ENCODE data around the gene BCL2L12. TPM values are rescaled to one million over a fixed set of nuclear protein-coding genes. Genes with fewer than 3 reads are reported as not detected.
A peak's percentile ranks its signal among the peaks of the same experiment; 100 is the strongest.
"Not testable (repeated sequence)": the region's sequence is repeated elsewhere in the genome, so short reads cannot be mapped to it uniquely, and the experiment has no call there.

Gene BCL2L12
- total RNA-seq, 2 donors from 2014 or later: 2.5 to 3.0 TPM

- Histone ChIP-seq H3K27ac (no peak overlapping the region), H3K4me3 (no peak overlapping the region), H3K36me3 (peaks cover 27% of the 10 kb centered on the region), H3K4me1 (ENCODE audit: control insufficient read depth in 1 of 2, low read depth in 2 of 2) (peaks cover 4 to 18% of the 10 kb centered on the region in 2 donors), H3K9me3 (no peaks in the 10 kb centered on the region), H3K27me3 (replicated peaks; ENCODE audit: insufficient read depth) (no peaks in the 10 kb centered on the region)
- ATAC-seq (ENCODE audit: insufficient number of reproducible peaks, low FRiP score, low read depth): no peak
- no peak for DNase-seq (ENCODE audit: low spot score)
- TF ChIP-seq CTCF (IDR thresholded peaks at IDR 0.05): no peak
Measured at GRCh38 chr19:49626226-49626625, 39.5 kb upstream of the BCL2L12 start.

- H3K27ac ChIP-seq: peak overlapping the region; percentile 4 to 20
- ATAC-seq (ENCODE audit: insufficient number of reproducible peaks, low FRiP score, low read depth) (no peak), DNase-seq (ENCODE audit: low spot score) (no peak)
- H3K36me3 ChIP-seq: peaks cover 18% of the 10 kb centered on the region
- no peak for TF ChIP-seq CTCF (IDR thresholded peaks at IDR 0.05)
- H3K4me3 ChIP-seq: no peak overlapping the region
- H3K4me1 ChIP-seq (ENCODE audit: control insufficient read depth in 1 of 2, low read depth in 2 of 2): peaks cover 4 to 24% of the 10 kb centered on the region in 2 donors
- H3K27me3 ChIP-seq (replicated peaks; ENCODE audit: insufficient read depth): no peaks in the 10 kb centered on the region
- H3K9me3 ChIP-seq: no peaks in the 10 kb centered on the region
Measured at GRCh38 chr19:49629659-49630058, 36.1 kb upstream of the BCL2L12 start.

- TF ChIP-seq CTCF (IDR thresholded peaks at IDR 0.05): no peak
- ATAC-seq (ENCODE audit: insufficient number of reproducible peaks, low FRiP score, low read depth) (no peak), DNase-seq (ENCODE audit: low spot score) (no peak)
- Histone ChIP-seq H3K36me3 (peaks cover 22% of the 10 kb centered on the region), H3K4me1 (ENCODE audit: control insufficient read depth in 1 of 2, low read depth in 2 of 2) (peaks cover 4 to 24% of the 10 kb centered on the region in 2 donors), H3K4me3 (no peak overlapping the region), H3K27me3 (replicated peaks; ENCODE audit: insufficient read depth) (no peaks in the 10 kb centered on the region), H3K9me3 (no peaks in the 10 kb centered on the region), H3K27ac (peak overlapping the region in 1 of 2 donors; percentile 0)
Measured at GRCh38 chr19:49631014-49631588, 34.6 kb upstream of the BCL2L12 start.

GRCh38 chr19:49631610-49632192, 34.0 kb upstream of the BCL2L12 start:
- peaks cover 4 to 24% of the 10 kb centered on the region in 2 donors for H3K4me1 ChIP-seq (ENCODE audit: control insufficient read depth in 1 of 2, low read depth in 2 of 2)
- no peak overlapping the region for H3K4me3 ChIP-seq
- H3K36me3 ChIP-seq: peaks cover 16% of the 10 kb centered on the region
- H3K27me3 ChIP-seq (replicated peaks; ENCODE audit: insufficient read depth): no peaks in the 10 kb centered on the region
- ATAC-seq (ENCODE audit: insufficient number of reproducible peaks, low FRiP score, low read depth) (no peak), DNase-seq (ENCODE audit: low spot score) (no peak)
- TF ChIP-seq CTCF (IDR thresholded peaks at IDR 0.05): no peak
- H3K9me3 ChIP-seq: no peaks in the 10 kb centered on the region
- H3K27ac ChIP-seq: no peak overlapping the region

GRCh38 chr19:49632576-49632975, 33.2 kb upstream of the BCL2L12 start:
- peaks cover 4 to 27% of the 10 kb centered on the region in 2 donors for H3K4me1 ChIP-seq (ENCODE audit: control insufficient read depth in 1 of 2, low read depth in 2 of 2)

GRCh38 chr19:49633273-49633672, 32.5 kb upstream of the BCL2L12 start:
- not testable (repeated sequence) for H3K9me3 ChIP-seq; H3K27me3 ChIP-seq (replicated peaks; ENCODE audit: insufficient read depth); H3K27ac ChIP-seq; DNase-seq (ENCODE audit: low spot score); ATAC-seq (ENCODE audit: insufficient number of reproducible peaks, low FRiP score, low read depth); H3K4me3 ChIP-seq
- Histone ChIP-seq H3K36me3 (peaks cover 11% of the 10 kb centered on the region), H3K4me1 (ENCODE audit: control insufficient read depth in 1 of 2, low read depth in 2 of 2) (peaks cover 4 to 33% of the 10 kb centered on the region in 2 donors)

More at GRCh38 chr19:49632576-49632975, 33.2 kb upstream of the BCL2L12 start:
- DNase-seq (ENCODE audit: low spot score) (no peak), ATAC-seq (ENCODE audit: insufficient number of reproducible peaks, low FRiP score, low read depth) (no peak)
- peaks cover 11% of the 10 kb centered on the region for H3K36me3 ChIP-seq
- no peak overlapping the region for H3K27ac ChIP-seq
- H3K4me3 ChIP-seq: no peak overlapping the region
- H3K9me3 ChIP-seq: no peaks in the 10 kb centered on the region
- no peak for TF ChIP-seq CTCF (IDR thresholded peaks at IDR 0.05)
- H3K27me3 ChIP-seq (replicated peaks; ENCODE audit: insufficient read depth): no peaks in the 10 kb centered on the region

Data from thoracic aorta (tissue), 2 donors.